ENCODE data around the gene CFAP54.
"Not testable (repeated sequence)": the region's sequence is repeated elsewhere in the genome, so short reads cannot be mapped to it uniquely, and the experiment has no call there.

CFAP54 gene

GRCh38 chr12:96635844-96636243, 146.5 kb downstream of the CFAP54 start:
- no peak for DNase-seq (ENCODE audit: low read depth)

- no peak for DNase-seq (ENCODE audit: low read depth)
These were observed 147.5 kb downstream of the CFAP54 start for GRCh38 chr12:96636895-96637294.

GRCh38 chr12:96648923-96649322, 159.5 kb downstream of the CFAP54 start:
- no peak for DNase-seq (ENCODE audit: low read depth)

GRCh38 chr12:96652870-96653269, 163.5 kb downstream of the CFAP54 start:
- DNase-seq (ENCODE audit: low read depth), result no peak

- DNase-seq (ENCODE audit: low read depth), result no peak
These were observed 168.7 kb downstream of the CFAP54 start for GRCh38 chr12:96658075-96658474.

- DNase-seq (ENCODE audit: low read depth), result no peak
These were observed 180.4 kb downstream of the CFAP54 start for GRCh38 chr12:96669786-96670185.

- DNase-seq (ENCODE audit: low read depth), result no peak
These were observed 181.0 kb downstream of the CFAP54 start for GRCh38 chr12:96670334-96670899.

- DNase-seq (ENCODE audit: low read depth), result not testable (repeated sequence)
These were observed 186.1 kb downstream of the CFAP54 start for GRCh38 chr12:96675519-96675918.

- no peak for DNase-seq (ENCODE audit: low read depth)
These were observed 188.0 kb downstream of the CFAP54 start for GRCh38 chr12:96677363-96677762.

- DNase-seq (ENCODE audit: low read depth), result no peak
These were observed 198.3 kb downstream of the CFAP54 start for GRCh38 chr12:96687719-96688118.

GRCh38 chr12:96698521-96698920, 209.1 kb downstream of the CFAP54 start:
- DNase-seq (ENCODE audit: low read depth), result no peak

- no peak for DNase-seq (ENCODE audit: low read depth)
These were observed 209.6 kb downstream of the CFAP54 start for GRCh38 chr12:96698965-96699364.

GRCh38 chr12:96701856-96702255, 212.5 kb downstream of the CFAP54 start:
- no peak for DNase-seq (ENCODE audit: low read depth)

- no peak for DNase-seq (ENCODE audit: low read depth)
These were observed 220.9 kb downstream of the CFAP54 start for GRCh38 chr12:96710127-96710745.

GRCh38 chr12:96711364-96711763, 222.0 kb downstream of the CFAP54 start:
- no peak for DNase-seq (ENCODE audit: low read depth)

GRCh38 chr12:96714199-96714598, 224.8 kb downstream of the CFAP54 start:
- no peak for DNase-seq (ENCODE audit: low read depth)

- no peak for DNase-seq (ENCODE audit: low read depth)
These were observed 230.4 kb downstream of the CFAP54 start for GRCh38 chr12:96719660-96720362.

GRCh38 chr12:96720363-96720705, 231.0 kb downstream of the CFAP54 start:
- DNase-seq (ENCODE audit: low read depth), result no peak

- DNase-seq (ENCODE audit: low read depth), result not testable (repeated sequence)
These were observed 240.1 kb downstream of the CFAP54 start for GRCh38 chr12:96729466-96729865.

GRCh38 chr12:96729886-96730285, 240.5 kb downstream of the CFAP54 start:
- no peak for DNase-seq (ENCODE audit: low read depth)

GRCh38 chr12:96743606-96744005, 254.2 kb downstream of the CFAP54 start:
- DNase-seq (ENCODE audit: low read depth), result no peak

GRCh38 chr12:96749999-96750398, 260.6 kb downstream of the CFAP54 start:
- no peak for DNase-seq (ENCODE audit: low read depth)

- no peak for DNase-seq (ENCODE audit: low read depth)
These were observed 262.2 kb downstream of the CFAP54 start for GRCh38 chr12:96751626-96752025.

- no peak for DNase-seq (ENCODE audit: low read depth)
These were observed 262.8 kb downstream of the CFAP54 start for GRCh38 chr12:96752211-96752610.

Measured in stimulated activated CD8-positive, alpha-beta memory T cell treated with anti-CD3 and anti-CD28 coated beads, Interleukin-12 subunit alpha, Interleukin-12 subunit beta, amount 100 ng/mL, for 1 hour (primary cell).